Left hindlimb (tissue), 1 donor: ENCODE measurements around the gene IL16.
"Not testable (repeated sequence)": the region's sequence is repeated elsewhere in the genome, so short reads cannot be mapped to it uniquely, and the experiment has no call there.

Source experiments
- DNase-seq: peaks from one replicate; pipeline ENCODE4 v3.0.0-alpha.2; 2018

Gene IL16

GRCh38 chr15:81196576-81197254 lies at the start of gene IL16:
Gene IL16, plus strand, starts transcription at chr15:81196879. Its CDS starts 28,521 bp downstream, at chr15:81225400.
- no peak for DNase-seq

- DNase-seq = no peak
Measured at GRCh38 chr15:81151389-81151788, 45.3 kb upstream of the IL16 start.

GRCh38 chr15:81152339-81152738 lies 44.3 kb upstream of the IL16 start:
- DNase-seq = no peak

DNA sequence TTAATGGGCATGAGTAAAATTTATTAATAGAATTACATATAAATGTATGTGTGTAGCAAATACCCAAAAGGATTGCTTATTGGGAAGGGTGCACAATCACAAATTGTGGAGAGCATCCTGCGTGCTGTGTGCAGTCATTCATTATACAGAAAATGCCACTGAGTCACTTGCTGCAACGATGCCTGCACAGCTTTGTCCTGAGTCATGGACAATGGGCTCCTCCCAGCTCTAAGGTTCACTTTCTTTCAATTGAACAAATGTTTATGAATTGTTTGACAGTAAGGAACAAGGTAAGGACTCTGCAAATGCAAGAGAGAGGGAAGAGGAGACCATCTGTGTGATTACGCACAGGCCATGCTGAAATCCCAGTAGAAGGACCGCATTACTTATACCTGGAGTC lies 43.9 kb upstream of the IL16 start:
- DNase-seq = no peak

DNA sequence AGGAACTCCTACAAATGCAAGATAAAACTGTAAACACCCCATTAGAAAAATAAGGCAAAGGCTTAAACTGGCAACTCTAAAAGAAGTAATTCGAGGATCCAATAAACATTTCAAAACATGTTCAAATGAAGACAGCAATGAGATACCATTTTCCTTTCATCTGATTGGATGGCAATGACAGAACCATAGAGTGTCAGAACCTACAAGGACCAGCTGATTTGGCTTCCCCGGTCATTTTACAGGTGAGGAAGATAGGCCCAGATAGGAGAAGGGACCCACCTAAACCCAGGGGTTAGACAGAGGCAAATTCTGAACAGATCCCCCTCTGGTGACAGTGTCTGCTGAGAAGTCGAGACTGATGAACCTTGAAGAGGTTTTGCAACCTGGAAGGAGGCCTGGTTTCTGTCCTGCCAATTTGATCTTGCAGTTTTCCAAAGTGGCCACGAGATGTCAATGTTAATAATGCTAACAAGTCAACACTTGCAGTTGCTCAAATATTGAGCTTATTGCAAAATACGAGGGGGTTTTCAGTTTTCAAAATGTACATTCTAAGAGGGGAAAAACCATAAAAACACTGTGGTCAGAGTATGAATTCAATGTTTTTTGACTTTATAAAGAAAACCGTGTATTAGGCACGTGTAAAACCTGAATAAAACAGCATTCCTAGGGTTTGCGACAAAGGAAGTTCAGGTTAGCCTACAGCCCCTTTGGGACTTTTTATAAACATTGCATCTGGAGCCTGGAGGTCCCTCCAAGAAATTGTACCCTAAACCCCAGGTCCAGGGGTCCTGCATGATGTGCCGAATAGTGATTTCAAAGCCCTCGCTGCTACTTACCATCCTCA lies 41.1 kb upstream of the IL16 start:
- no peak for DNase-seq

DNA sequence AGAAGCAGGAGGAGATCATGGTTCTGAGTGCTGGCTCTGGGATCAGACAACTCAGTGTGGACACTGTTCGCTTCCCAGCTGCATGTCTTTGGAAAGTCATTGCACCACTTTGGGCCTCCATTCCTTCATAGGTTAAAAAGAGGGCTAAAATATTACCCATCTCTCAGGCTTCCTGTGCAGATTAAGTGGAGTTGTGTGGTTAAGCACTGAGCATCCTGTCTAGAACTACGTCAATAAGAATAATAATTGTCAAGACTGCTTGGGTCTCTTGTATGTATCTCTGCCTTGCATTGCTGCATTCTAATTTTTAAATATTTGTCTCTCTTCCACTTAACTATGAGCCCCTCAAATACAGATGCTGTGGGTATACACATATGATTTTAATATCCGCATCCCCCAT lies 40.4 kb upstream of the IL16 start:
- DNase-seq = no peak

DNA sequence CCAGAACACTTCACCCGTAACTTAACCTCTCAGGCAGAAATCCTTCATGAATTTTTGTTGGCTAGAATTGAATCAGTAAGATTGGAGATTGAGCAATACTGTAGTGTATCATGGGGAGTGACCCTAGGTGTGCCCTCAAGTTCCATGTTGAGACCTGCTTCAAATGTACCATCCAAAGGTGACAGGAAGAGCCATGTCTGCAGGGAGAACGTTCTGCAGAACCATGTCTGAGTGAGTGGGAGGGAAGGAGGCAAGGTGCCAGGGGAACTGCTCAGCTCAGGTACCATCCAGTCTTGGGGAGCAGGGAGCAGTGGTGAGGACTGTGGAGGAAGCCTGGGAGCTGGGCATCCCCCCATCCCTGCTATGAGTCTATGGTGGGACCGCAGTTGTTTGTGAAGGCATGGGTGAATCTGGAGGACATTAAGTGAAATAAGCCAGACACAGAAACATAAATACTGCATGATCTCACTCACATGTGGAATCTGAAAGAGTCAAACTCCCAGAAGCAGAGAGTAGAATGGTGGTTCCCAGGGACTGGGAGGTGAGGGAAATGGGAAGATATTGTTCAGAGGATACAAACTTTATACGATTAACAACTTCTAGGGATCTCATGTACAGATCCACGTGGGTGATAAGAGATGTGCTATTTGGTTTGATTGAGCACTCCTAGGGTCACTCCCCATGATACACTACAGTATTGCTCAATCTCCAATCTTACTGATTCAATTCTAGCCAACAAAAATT lies 39.3 kb upstream of the IL16 start:
- no peak for DNase-seq

DNA sequence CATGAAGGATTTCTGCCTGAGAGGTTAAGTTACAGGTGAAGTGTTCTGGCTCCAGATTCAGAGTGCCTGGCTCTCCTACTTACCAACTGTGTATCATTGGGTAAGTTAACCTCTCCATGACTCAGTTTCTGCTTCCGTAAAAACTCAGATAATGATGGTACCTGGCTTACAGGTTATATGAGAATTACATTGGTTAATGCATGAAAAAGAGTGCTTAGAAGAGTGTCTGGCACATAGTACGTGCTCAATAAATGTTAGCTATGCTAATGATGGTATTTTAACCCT lies 38.8 kb upstream of the IL16 start:
- DNase-seq = no peak

DNA sequence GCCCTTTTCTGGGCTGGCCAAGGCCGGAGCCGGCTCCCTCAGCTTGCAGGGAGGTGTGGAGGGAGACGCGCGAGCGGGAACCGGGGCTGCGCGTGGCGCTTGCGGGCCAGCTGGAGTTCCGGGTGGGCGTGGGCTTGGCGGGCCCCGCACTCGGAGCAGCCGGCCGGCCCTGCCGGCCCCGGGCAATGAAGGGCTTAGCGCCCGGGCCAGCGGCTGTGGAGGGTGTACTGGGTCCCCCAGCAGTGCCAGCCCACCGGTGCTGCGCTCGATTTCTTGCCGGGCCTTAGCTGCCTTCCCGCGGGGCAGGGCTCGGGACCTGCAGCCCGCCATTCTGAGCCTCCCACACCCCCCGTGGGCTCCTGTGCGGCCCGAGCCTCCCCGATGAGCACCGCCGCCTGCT lies 38.1 kb upstream of the IL16 start:
- DNase-seq = not testable (repeated sequence)

DNA sequence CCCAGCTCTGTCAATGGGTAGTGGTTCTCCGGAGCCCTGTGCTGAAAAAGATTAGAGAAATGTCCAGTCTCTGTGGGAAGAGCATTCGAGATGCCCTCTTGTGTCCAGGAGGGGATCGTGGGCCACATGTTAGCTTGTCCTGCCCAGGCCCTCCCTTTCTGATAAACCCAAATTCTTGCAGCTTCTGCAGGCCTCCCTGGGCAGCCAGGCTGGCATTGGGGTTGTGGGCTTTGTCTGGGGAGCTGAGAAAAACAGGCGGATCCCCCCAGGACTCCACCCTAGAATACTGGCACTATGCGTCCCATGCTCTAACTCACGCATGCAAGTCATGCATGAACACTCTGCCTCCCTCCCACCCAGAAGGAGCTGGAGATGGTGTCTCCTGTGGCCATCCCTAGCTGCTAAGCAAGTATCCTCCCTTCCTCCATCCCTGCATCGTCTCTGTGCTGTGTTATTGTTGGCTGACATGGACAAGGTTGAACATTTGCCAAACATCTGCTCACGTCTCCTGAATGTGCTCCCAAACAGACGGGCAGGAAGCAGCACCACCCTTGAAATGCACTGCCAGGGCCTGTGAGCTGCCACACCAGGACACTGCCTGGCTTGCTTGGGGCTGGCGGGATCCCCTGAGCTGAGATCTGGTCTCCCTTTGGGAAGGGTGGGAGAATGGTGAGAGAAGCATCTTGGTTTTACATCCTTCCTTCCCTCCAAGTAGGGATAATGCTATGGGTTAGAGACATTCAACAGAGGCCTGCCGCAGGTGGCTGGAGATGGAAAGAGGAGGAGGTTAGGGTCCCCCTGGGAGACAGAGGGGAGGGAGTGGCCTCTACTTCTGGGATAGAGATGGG lies 36.1 kb upstream of the IL16 start:
- DNase-seq = peak; percentile 87

DNA sequence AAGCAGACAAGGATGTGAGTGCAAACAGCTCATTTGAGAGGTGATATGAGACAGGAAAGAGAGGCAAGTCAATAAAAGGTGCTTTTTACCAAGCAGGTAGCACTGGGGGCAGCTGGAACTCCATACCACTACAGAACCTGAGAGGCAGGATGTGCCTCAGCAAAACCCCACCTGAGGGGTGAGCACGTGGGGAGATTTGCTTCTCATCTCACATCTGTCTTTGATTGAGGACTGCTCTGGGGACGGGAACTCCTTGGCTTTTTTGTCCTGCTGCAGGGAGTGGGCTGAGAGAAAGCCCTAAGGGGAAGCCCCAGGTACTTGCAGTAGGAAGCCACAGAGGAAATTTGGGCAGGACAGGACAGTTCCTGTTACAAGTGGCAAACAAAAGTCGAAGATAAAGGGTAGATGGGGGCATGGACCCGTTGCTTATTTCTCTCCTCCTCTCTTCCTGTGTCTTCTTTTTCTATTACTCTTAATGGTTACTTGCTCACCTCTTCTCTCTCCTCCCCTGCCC lies 35.5 kb upstream of the IL16 start:
- DNase-seq = no peak

- DNase-seq = no peak
Measured at GRCh38 chr15:81161851-81162250, 34.8 kb upstream of the IL16 start.

- no peak for DNase-seq
Measured at GRCh38 chr15:81163961-81164800, 32.5 kb upstream of the IL16 start.

DNA sequence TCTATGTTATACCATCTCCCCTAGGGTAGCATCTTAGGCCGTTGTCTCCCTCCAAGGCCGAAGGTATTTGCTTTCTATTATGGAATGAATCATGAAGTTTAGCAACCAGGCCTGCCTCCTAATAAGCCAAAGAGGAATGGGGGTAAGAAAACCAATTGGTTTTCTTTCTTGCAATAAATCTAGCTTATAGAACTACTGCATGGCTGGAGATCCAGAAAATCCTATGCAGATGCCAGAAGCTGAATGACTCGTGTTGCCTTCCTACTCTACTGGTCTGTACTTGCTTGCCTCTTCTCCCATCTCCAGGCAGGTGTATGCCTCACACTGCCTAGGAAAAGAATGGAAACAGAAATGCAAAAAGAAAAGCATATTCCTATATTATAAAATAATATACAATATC lies 31.1 kb upstream of the IL16 start:
- DNase-seq = no peak

- no peak for DNase-seq
Measured at GRCh38 chr15:81166636-81167305, 29.9 kb upstream of the IL16 start.

DNA sequence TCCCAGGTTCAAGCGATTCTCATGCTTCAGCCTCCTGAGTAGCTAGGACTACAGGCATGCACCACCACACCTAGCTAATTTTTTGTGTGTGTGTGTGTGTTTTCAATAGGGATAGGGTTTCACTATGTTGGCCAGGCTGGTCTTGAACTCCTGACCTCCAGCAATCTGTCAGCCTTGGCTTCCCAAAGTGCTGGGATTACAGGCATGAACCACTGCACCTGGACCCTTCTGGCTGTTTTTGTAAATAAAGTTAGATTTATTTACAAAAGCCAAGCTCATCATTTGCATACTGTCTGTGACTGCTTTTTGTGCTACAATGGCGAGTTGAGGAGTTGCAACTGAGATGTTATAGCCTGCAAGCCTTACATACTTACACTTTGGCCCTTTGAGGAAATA lies 28.6 kb upstream of the IL16 start:
- no peak for DNase-seq

DNA sequence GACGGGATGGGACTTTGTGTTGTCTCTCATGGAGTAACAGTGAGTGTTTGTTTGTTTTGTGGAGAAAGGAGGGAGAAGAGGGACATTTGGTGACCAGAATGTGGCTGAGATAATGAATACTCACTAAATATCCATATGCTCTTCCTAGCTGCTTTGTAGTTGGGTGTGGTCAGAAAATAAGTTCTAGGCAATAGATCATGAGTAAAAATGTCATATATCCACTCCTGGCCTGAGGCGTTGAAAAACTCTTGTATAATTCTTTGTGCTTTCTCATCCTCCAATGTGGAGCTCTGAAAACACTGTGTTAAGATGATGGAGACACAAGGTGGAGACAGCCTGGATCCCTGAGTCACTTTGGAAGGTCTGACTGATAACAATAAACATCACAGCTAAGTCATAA lies 28.0 kb upstream of the IL16 start:
- no peak for DNase-seq

GRCh38 chr15:81170511-81170910 lies 26.2 kb upstream of the IL16 start:
- DNase-seq = no peak

GRCh38 chr15:81171286-81171685 lies 25.4 kb upstream of the IL16 start:
- no peak for DNase-seq

GRCh38 chr15:81174125-81174791 lies 22.4 kb upstream of the IL16 start:
- no peak for DNase-seq
